HL-60/S4 treated with phorbol 12-myristate 13-acetate at 8.2 ng/mL for 4 days and 3 days (cell line): ENCODE results near the gene AP3M1.

Experiments used
- in situ Hi-C: fragments of 300-500 bp; cut with MboI; formaldehyde crosslinking; loops from 2 replicates; pipeline ENCODE4 v1.15.0; 2022; ENCODE audit warnings: low sequenced_read_pairs

The AP3M1 gene

DNA sequence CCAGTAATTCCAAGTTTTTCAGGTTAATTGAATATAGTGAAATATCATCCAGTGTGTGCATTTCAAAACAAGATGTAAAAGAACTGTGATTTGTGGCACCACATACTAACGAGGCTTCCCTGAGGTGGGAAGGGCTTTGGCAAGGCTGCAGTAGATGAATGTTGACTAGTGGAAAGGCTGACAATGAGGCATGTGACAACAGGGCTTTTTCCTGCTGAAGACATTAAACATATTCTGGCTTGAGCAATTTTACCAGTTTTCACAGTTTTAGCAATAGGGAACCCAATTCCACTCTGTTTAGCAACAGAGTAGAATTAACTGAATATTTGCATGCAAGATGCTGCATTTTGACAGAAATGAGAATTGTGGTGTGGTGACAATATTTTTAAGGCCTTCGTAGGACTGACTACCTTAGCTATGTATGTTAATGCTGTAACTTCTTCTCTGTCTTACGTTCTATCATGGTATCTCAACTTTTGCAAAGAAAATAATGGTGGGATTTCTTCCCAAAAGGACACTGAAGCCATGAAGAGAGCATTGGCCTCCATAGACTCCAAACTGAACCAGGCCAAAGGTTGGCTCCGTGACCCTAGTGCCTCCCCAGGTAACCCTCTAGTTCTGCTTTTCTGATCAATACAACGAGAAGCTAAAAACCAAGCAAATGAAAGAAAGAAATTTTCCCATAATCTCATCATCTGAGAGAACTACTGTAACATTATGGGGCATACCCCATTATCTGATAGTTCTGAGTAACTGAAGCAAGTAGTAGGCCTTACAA is 68.5 kb downstream of the AP3M1 start:
- in situ Hi-C loops = loop anchor here (10.0 kb wide), 1 partner anchor 197 kb away; no protein-coding TSS in a partner anchor

DNA sequence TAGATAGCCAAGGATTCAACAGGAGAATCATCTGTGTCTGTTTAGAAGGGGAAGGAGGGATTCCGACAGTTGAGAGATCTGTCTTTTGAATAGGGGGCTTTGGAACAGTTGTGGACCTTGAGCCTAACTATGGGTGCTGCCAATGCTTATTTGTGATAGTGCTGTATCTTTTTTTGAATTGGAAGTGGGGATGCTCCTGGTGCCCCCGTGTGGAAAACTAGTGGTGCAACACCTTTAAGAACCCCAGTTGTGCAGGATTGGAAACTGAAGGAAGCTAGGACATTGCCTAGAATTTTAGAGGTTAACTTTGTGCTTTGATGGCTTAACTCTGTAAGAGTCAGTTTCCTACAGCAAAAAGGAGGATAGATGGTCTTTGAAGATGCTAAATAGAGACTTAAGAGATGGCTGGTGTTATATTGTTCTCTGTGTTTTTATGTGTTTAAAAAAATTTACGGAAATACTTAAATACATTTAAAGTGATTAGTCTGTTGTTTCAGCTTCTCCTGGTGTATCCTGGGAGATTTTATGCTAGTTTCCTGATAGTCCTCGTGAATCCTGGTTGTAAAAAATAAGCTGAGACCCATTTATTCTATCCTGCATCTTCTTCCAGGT is 69.3 kb downstream of the AP3M1 start:
- in situ Hi-C loops = loop anchor here (10.0 kb wide), 1 partner anchor 196 kb away; no protein-coding TSS in a partner anchor

DNA sequence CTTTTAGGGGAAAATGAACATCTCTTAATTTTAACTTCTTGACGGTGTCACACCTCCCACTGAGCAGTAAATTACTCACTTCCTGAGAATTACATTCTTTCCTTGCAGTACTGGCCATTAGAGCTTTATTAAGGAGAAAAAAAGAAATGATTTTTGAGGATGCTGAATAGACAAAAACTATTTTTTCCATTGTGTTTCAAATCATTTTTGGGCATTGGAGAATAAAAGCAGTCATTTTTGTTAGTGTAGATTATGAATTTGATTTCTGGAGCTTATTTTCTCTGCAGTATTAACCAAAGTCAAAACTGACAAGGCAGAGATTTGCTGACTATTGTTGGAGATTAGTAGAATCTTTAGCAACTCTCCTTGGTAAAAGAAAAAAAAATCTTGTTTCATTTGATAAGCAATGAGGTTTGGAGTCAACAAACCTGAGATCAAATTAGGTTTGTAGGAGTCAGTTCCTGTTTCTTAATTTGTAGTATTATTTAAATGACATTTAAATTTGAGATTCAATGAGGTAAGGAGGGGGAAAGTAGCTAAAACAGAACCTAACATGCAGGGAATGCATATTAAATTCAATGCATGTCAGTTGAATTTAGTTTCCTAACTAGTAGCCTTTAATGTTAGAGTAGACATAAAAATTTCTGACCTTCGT is 70.6 kb downstream of the AP3M1 start:
- in situ Hi-C loops = loop anchor here (10.0 kb wide), 1 partner anchor 195 kb away; no protein-coding TSS in a partner anchor

DNA sequence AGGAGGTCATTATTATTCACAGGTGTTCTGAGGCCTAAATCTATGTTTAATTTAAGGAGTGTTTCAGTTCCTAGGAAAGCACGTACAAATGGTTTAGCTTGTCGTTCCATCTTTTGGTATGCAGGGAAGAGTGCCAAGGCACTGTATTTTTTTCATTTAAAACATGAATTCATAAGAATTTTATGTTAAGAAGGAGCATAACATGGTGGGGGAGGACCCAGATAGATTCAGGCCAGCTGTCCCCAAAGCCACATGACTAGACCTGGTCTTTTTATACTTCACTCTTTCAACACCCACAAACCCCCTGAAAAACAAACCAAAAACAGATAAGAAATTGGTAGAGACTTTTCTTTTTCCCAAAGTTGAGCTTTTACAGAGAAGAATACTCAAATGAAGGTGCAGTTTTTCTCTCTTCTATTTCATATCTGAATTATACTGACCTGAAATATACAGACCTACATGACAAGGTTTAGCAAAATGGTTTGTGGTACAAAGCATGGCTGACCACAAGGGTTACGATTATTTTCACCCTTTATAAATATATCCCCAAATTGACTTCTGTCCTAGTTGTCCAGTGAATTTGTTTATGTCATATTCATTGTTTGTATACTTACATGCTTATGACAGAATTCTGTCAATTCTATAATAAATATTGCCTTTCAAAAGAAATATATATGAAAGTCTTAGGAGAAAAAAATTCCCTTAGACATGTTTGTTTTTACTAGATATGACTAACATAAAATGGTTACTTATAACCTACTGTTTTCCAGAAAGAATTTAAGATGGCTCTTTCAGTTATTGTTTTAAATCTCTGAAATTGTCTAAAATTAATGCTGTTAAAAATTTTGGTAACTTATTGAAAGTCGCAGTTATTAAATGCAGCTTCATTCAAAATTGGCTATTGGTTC is 71.3 kb downstream of the AP3M1 start:
- in situ Hi-C loops = no loop called here

DNA sequence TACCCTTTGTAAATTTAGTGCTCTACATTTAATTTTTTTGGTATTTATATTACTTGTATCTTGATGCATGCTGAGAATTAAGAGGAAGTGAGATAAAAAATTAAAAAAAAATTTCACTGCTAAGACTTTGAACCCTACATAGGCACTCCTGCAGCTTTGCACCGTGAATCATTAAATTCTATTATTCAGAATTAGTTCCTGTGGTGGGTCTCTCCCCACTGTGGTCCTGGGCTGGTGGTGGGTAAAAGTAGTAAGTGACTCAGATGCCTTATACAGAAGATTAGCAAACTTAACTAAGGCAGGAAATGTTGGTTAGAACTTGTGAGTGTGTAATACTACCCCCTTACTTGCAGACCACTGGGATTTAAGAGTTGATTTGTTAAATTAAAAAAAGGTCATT is 72.6 kb downstream of the AP3M1 start:
- in situ Hi-C loops = no loop called here

DNA sequence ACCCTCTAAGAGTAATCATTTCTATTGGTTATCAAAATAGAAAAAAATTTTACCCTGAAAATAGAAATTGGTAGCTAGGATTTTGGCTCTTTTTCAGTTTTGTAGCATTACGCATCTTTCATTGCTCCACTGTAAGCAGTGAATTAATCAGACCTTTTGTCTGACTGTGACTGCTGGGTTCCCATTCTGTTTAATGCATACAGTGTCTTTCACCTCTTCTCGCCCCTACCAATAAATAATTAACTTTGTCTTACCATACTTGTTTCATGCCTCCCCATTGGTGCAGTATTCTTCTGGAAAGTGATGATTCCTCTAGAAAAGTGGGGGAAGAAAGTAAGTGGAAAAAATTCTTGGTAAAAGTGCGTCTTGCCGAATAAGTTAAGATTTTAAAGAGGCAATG is 73.2 kb downstream of the AP3M1 start:
- in situ Hi-C loops = no loop called here

DNA sequence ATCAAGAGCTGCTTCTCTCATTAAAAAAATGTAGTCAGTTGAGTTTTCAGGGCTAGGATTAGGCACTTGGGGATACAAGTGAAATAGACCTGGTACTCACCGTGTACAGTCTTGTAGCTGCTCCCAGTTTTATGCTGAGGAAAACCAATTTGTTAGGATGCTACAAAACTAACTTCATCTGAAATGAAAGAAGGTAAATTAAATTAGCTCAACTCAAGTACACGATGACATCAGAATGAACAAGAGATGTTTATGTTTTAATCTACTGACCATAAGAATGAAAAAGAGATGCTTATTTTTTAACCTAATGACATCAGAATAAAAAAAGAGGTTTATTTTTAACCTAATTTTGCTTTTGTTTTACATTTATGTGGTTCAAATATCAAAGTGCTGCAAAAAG is 73.7 kb downstream of the AP3M1 start:
- in situ Hi-C loops = no loop called here

DNA sequence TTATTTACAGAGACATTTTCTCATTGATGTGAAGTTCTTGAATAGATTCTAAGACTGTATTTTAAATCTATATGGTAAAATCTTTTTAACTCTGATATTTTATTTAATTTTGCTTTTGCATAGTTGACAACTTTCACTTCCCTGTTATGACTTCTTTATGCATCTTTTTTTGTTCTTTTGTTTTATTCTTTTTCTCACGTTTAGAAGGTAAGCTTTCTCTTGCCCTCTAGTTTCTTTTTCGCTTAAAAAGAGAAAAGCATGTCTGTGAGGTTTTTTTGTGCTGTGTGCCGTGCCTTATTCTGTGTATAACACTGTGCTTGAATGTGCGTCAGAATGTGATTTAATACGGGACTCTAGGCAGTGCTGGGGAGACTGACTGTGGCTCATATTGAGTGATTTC is 74.7 kb downstream of the AP3M1 start:
- in situ Hi-C loops = no loop called here

DNA sequence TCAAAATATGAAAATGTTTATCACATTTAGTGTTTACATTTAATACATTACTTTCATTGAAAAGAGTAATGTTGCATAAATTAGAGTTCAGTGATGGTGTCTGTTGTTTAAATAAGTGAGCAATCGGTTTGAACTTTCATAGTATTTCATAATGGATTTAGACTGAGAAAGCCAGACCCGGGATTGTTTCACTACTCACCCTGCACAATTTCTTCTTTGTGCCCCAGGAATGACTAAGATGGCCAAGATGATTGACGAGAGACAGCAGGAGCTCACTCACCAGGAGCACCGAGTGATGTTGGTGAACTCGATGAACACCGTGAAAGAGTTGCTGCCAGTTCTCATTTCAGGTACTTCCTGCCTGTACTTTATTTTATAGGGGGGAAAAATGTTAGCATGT is 78.1 kb downstream of the AP3M1 start:
- in situ Hi-C loops = no loop called here

DNA sequence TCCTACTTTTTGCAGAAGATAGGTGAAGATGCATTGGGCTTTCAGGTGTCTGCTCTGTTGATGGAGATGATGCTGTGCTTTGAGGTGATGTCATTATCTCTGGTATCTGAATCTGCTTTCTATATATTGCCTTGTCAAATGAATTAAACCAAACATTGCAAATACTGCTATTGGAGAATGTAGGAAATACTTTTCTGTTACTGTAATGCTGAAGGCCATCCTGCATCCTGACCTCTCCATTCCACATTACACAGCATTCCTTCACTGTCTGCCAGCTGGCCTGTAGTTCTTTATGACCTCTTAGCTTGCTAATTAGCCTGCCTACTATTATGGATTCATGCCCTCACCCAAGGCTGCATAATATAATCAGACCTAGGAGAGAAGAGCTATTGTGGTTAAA is 79.5 kb downstream of the AP3M1 start:
- in situ Hi-C loops = no loop called here
